Gastrocnemius medialis (tissue), 4 donors: ENCODE results near the gene KCNJ10. TPM values are rescaled to one million over a fixed set of nuclear protein-coding genes. Genes with fewer than 3 reads are reported as not detected.

ENCODE experiments used
- ATAC-seq, 2 donors: fragments of 150-250 bp; one replicate each; pipeline ENCODE4 v1.9.1; 2016
- DNase-seq, 2 donors: peaks; one replicate each; pipeline ENCODE4 v3.0.0-alpha.2; 2019
- H3K27ac ChIP-seq, 4 donors: fragments of 200-600 bp; sonication (generic); 1 replicate in 1 of 4; 2 replicates in 3 of 4; pipeline ENCODE4 v1.5.1; 2016 to 2018; ENCODE audit warnings: mild to moderate bottlenecking in 2 of 4, moderate library complexity in 1 of 4
- H3K27me3 ChIP-seq, 3 donors: fragments of 200-600 bp; sonication (generic) in 2 of 3; 1 replicate in 1 of 3; 2 replicates in 2 of 3; pipeline versions ENCODE4 v1.5.1 to v1.6.0; 2016 to 2019; ENCODE audit warnings: mild to moderate bottlenecking in 1 of 3, moderate library complexity in 1 of 3
- H3K36me3 ChIP-seq, 2 donors: fragments of 200-600 bp; sonication (generic) in 1 of 2; one replicate each; pipeline ENCODE4 v1.5.1; 2017 to 2018
- H3K4me1 ChIP-seq, 2 donors: fragments of 200-600 bp; sonication (generic) in 1 of 2; one replicate each; pipeline ENCODE4 v1.5.1; 2016 to 2017; ENCODE audit warnings: mild to moderate bottlenecking in 2 of 2
- H3K4me3 ChIP-seq, 4 donors: fragments of 200-600 bp; sonication (generic) in 3 of 4; 1 replicate in 1 of 4; 2 replicates in 3 of 4; pipeline ENCODE4 v1.5.1; 2016 to 2019; ENCODE audit warnings: mild to moderate bottlenecking in 2 of 4
- H3K9me3 ChIP-seq, 3 donors: fragments of 200-600 bp; sonication (generic) in 2 of 3; 1 replicate in 1 of 3; 2 replicates in 2 of 3; pipeline ENCODE4 v1.5.1; 2016 to 2019
- CTCF ChIP-seq, 5 experiments: fragments of 450-650 bp in 3 of 5; fragments of 200-600 bp in 2 of 5; sonication (generic) in 2 of 5; IDR thresholded peaks in 4 of 5; conservative IDR thresholded peaks in 1 of 5; 1 replicate in 4 of 5; 2 replicates in 1 of 5; pipeline ENCODE4 v1.5.1; 2016 to 2019; ENCODE audit warnings: antibody characterized with exemption in 5 of 5, mild to moderate bottlenecking in 3 of 5, moderate library complexity in 3 of 5
- POLR2A ChIP-seq, 2 donors: fragments of 450-650 bp; IDR thresholded peaks; one replicate each; pipeline ENCODE4 v1.6.1; 2017; ENCODE audit warnings: antibody characterized with exemption in 2 of 2, mild to moderate bottlenecking in 2 of 2, moderate library complexity in 2 of 2
- in situ Hi-C, 4 donors: fragments of 200-750 bp; cut with MboI; loops; one replicate each; pipeline versions ENCODE4 v1.15.0 to v1.8.0; 2017; ENCODE audit warnings: low sequenced_read_pairs in 4 of 4
- intact Hi-C: fragments of 100-400 bp; cut with DNase I; formaldehyde crosslinking; loops from one replicate; pipeline ENCODE4 v1.15.1; 2023; ENCODE audit warnings: low total_unique reads
- total RNA-seq, 4 donors: library from RNA; depleted of rRNA; stranded (reverse); fragments of >200 nt; gene quantifications; one replicate each; pipeline versions ENCODE4 v1.1.0 to v1.2.3, GENCODE V29; 2016

The KCNJ10 gene
- total RNA-seq, 4 donors from 2014 or later = not detected

GRCh38 chr1:159974350-159974965 is 95.5 kb downstream of the KCNJ10 start:
- DNase-seq = no peak
- no peak overlapping the region for H3K27ac ChIP-seq
- no peaks in the 10 kb centered on the region for H3K36me3 ChIP-seq
- TF ChIP-seq POLR2A (IDR thresholded peaks at IDR 0.05) = no peak
- no peak for TF ChIP-seq CTCF (IDR thresholded peaks at IDR 0.05 in 4 of 5, conservative IDR thresholded peaks at IDR 0.05 in 1 of 5)
- intact Hi-C loops = no loop called here
- no peak for ATAC-seq
- no peaks in the 10 kb centered on the region for H3K4me1 ChIP-seq
- H3K9me3 ChIP-seq = no peaks in the 10 kb centered on the region
- peaks cover 0 to 3% (median 0%) of the 10 kb centered on the region in 3 donors for H3K27me3 ChIP-seq
- in situ Hi-C loops = no loop called here
- H3K4me3 ChIP-seq = no peak overlapping the region

- no peak overlapping the region for H3K4me3 ChIP-seq
- DNase-seq (no peak), ATAC-seq (no peak)
- peaks cover 0 to 3% (median 0%) of the 10 kb centered on the region in 3 donors for H3K27me3 ChIP-seq
- no peaks in the 10 kb centered on the region for H3K9me3 ChIP-seq
- H3K27ac ChIP-seq = no peak overlapping the region
- in situ Hi-C loops (no loop called here), intact Hi-C loops (no loop called here)
- no peaks in the 10 kb centered on the region for H3K36me3 ChIP-seq
- TF ChIP-seq CTCF (IDR thresholded peaks at IDR 0.05 in 4 of 5, conservative IDR thresholded peaks at IDR 0.05 in 1 of 5) = no peak
- TF ChIP-seq POLR2A (IDR thresholded peaks at IDR 0.05) = no peak
- no peaks in the 10 kb centered on the region for H3K4me1 ChIP-seq
Measured at GRCh38 chr1:159973350-159973940, 96.5 kb downstream of the KCNJ10 start.

- peaks cover 0 to 3% (median 0%) of the 10 kb centered on the region in 3 donors for H3K27me3 ChIP-seq
- H3K4me3 ChIP-seq = no peak overlapping the region
- in situ Hi-C loops = no loop called here
- no peaks in the 10 kb centered on the region for H3K36me3 ChIP-seq
- no peak for DNase-seq
- intact Hi-C loops = no loop called here
- no peak overlapping the region for H3K27ac ChIP-seq
- TF ChIP-seq POLR2A (IDR thresholded peaks at IDR 0.05) (no peak), CTCF (IDR thresholded peaks at IDR 0.05 in 4 of 5, conservative IDR thresholded peaks at IDR 0.05 in 1 of 5) (no peak)
- no peaks in the 10 kb centered on the region for H3K9me3 ChIP-seq
- no peak for ATAC-seq
- H3K4me1 ChIP-seq = no peaks in the 10 kb centered on the region
Measured at GRCh38 chr1:159972443-159973205, 97.3 kb downstream of the KCNJ10 start.

- Histone ChIP-seq H3K27ac (no peak overlapping the region), H3K4me1 (no peaks in the 10 kb centered on the region), H3K27me3 (peaks cover 0 to 3% (median 0%) of the 10 kb centered on the region in 3 donors), H3K36me3 (no peaks in the 10 kb centered on the region), H3K4me3 (no peak overlapping the region), H3K9me3 (no peaks in the 10 kb centered on the region)
- intact Hi-C loops (no loop called here), in situ Hi-C loops (no loop called here)
- TF ChIP-seq CTCF (IDR thresholded peaks at IDR 0.05 in 4 of 5, conservative IDR thresholded peaks at IDR 0.05 in 1 of 5) = no peak
- no peak for TF ChIP-seq POLR2A (IDR thresholded peaks at IDR 0.05)
- no peak for DNase-seq
- ATAC-seq = no peak
Measured at GRCh38 chr1:159970932-159971342, 99.0 kb downstream of the KCNJ10 start.
